Testis (tissue), 3 donors: ENCODE data around the gene UNG. TPM values are rescaled to one million over a fixed set of nuclear protein-coding genes. Genes with fewer than 3 reads are reported as not detected.
A peak's percentile ranks its signal among the peaks of the same experiment; 100 is the strongest.

Experiments used
- DNase-seq: peaks from one replicate; pipeline ENCODE4 v3.0.0-alpha.2; 2019
- H3K27ac ChIP-seq, 2 donors: fragments of 200-600 bp; sonication (generic); one replicate each; pipeline ENCODE4 v1.5.1; 2019
- H3K27me3 ChIP-seq: fragments of 200-600 bp; sonication (generic); one replicate; pipeline ENCODE4 v1.5.1; 2019
- H3K36me3 ChIP-seq: fragments of 200-600 bp; sonication (generic); one replicate; pipeline ENCODE4 v1.5.1; 2017; ENCODE audit warnings: low read depth; ENCODE audit errors: missing control alignments
- H3K4me1 ChIP-seq: fragments of 200-600 bp; sonication (generic); one replicate; pipeline ENCODE4 v1.5.1; 2019
- H3K4me3 ChIP-seq, 2 donors: fragments of 200-600 bp; sonication (generic); one replicate each; pipeline ENCODE4 v1.5.1; 2017 to 2019
- H3K9me3 ChIP-seq: fragments of 200-600 bp; sonication (generic); one replicate; pipeline ENCODE4 v1.5.1; 2017
- POLR2A ChIP-seq: fragments of 450-650 bp; IDR thresholded peaks from one replicate; pipeline ENCODE4 v1.6.1; 2017; ENCODE audit warnings: antibody characterized with exemption, mild to moderate bottlenecking, moderate library complexity
- WGBS, 2 donors: methylation state at CpG; one replicate each; pipeline ENCODE4 v1.1.5; 2018; 5-methylcytosine and 5-hydroxymethylcytosine counted together
- intact Hi-C: fragments of 100-400 bp; cut with DNase I; formaldehyde crosslinking; loops from one replicate; pipeline ENCODE4 v1.15.1; 2023; ENCODE audit warnings: low total_unique reads
- polyA plus RNA-seq: library from polyadenylated mRNA; stranded (reverse); fragments of 350-450 nt; fragmentation: Illumina TruSeq; extraction: RNeasy Lipid Tissue Mini Kit (QIAGEN cat#74804); gene quantifications from one replicate; pipeline ENCODE4 v1.2.3, GENCODE V29; 2014; ENCODE audit warnings: low read depth, low replicate concordance; ENCODE audit not compliant: insufficient read depth
- small RNA-seq, 2 donors: library from RNA; depleted of rRNA; stranded (forward); fragments of <200 nt; gene quantifications; one replicate each; pipeline ENCODE3, GENCODE V24; 2016
- total RNA-seq, 2 donors: library from RNA; depleted of rRNA; stranded (reverse); fragments of >200 nt; gene quantifications; one replicate each; pipeline ENCODE4 v1.2.3, GENCODE V29; 2016
- TF ChIP-seq, protein P1 (sequence below), 3 experiments: fragments of 450-650 bp in 2 of 3; fragments of 200-600 bp in 1 of 3; sonication (generic) in 1 of 3; IDR thresholded peaks; one replicate each; pipeline ENCODE4 v1.5.1; 2016 to 2019; ENCODE audit warnings: antibody characterized with exemption in 3 of 3, mild to moderate bottlenecking in 2 of 3, moderate library complexity in 1 of 3

UNG gene
- total and polyA plus RNA-seq, 3 donors from 2014 or later: 55.3 to 81.5 (median 80.2) TPM

DNA sequence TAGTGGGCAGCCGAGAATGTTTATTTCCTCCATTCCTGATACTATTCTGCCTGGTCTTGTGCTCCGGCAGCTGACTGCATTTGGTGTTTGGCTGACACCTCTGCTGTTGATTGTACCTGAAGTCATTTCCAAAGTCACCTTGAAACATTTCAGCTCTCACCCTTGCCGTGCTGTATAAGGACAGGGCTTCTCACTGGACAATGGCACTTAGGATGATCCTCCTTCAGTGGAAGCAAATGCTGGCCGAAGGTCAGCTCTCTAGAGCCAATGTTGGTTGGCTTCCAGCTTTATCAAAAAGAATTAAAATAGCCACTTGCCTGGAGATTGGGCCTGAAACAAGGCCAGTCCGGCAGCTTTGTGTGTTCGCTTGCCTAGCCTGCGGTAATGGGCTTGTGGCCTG lies 63.0 kb downstream of the UNG start:
- TF ChIP-seq, protein P1, sequence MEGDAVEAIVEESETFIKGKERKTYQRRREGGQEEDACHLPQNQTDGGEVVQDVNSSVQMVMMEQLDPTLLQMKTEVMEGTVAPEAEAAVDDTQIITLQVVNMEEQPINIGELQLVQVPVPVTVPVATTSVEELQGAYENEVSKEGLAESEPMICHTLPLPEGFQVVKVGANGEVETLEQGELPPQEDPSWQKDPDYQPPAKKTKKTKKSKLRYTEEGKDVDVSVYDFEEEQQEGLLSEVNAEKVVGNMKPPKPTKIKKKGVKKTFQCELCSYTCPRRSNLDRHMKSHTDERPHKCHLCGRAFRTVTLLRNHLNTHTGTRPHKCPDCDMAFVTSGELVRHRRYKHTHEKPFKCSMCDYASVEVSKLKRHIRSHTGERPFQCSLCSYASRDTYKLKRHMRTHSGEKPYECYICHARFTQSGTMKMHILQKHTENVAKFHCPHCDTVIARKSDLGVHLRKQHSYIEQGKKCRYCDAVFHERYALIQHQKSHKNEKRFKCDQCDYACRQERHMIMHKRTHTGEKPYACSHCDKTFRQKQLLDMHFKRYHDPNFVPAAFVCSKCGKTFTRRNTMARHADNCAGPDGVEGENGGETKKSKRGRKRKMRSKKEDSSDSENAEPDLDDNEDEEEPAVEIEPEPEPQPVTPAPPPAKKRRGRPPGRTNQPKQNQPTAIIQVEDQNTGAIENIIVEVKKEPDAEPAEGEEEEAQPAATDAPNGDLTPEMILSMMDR (IDR thresholded peaks at IDR 0.05): no peak
- no peak for TF ChIP-seq POLR2A
- Histone ChIP-seq H3K4me3 (no peak overlapping the region), H3K27me3 (no peaks in the 10 kb centered on the region), H3K27ac (peak overlapping the region; percentile 1 to 83), H3K36me3 (no peaks in the 10 kb centered on the region), H3K9me3 (no peaks in the 10 kb centered on the region), H3K4me1 (peaks cover 24% of the 10 kb centered on the region)
- 48 to 53% methylated on average over 7 of the region's 7 CpGs for WGBS, 2 donors
- intact Hi-C loops: no loop called here
- no peak for DNase-seq

Small RNAs within 50 kb of the gene (small RNA-seq; reads per million reads assigned to genes)
- gene RNA5SP372: 0 to 0.09 reads per million in 2 donors

Other genes starting within 250 kb of the UNG start
- 10 to 100 TPM; 29.1 to 31.5 TPM for gene SSH1, start 240.0 kb upstream of the UNG start, total RNA-seq
- gene SSH1, start 240.0 kb upstream of the UNG start, polyA plus RNA-seq: 18.9 TPM
- under 1 TPM; 0.79 to 0.81 TPM for gene DAO, start 217.5 kb upstream of the UNG start, total RNA-seq
- gene DAO, start 217.5 kb upstream of the UNG start, polyA plus RNA-seq: 0.46 TPM
- under 1 TPM; 0.31 TPM for gene SVOP, start 76.5 kb upstream of the UNG start, total RNA-seq
- 0.37 TPM for gene SVOP, start 76.5 kb upstream of the UNG start, polyA plus RNA-seq
- gene USP30, start 45.0 kb upstream of the UNG start, total RNA-seq: 10 to 100 TPM; 49.5 to 53.1 TPM
- 36.3 TPM for gene USP30, start 45.0 kb upstream of the UNG start, polyA plus RNA-seq
- 10 to 100 TPM; 16.2 to 23.8 TPM for gene ALKBH2, start 4.1 kb upstream of the UNG start, total RNA-seq
- gene ALKBH2, start 4.1 kb upstream of the UNG start, polyA plus RNA-seq: 16.6 TPM
- gene ACACB, start 19.0 kb downstream of the UNG start, total RNA-seq: 10 to 100 TPM; 61.6 to 96.8 TPM
- gene ACACB, start 19.0 kb downstream of the UNG start, polyA plus RNA-seq: 25.5 TPM
- gene FOXN4, start 211.7 kb downstream of the UNG start, total RNA-seq: 1 to 10 TPM; 7.8 to 9.0 TPM
- 17.1 TPM for gene FOXN4, start 211.7 kb downstream of the UNG start, polyA plus RNA-seq